ENCODE measurements around the gene AP5B1.

Gene AP5B1

GRCh38 chr11:65780770-65781151 is at the start of gene AP5B1:
AP5B1 (minus strand) TSS chr11:65780976; CDS start chr11:65780591, 385 bp downstream.
- Histone ChIP-seq H3K27ac (ENCODE audit: low read depth, low read length, poor library complexity, severe bottlenecking) (no peak within 1 kb of the TSS), H3K4me3 (ENCODE audit: low read depth, low read length, poor library complexity, severe bottlenecking) (peak within 1 kb of the TSS; percentile 84)

GRCh38 chr11:65829459-65829858 is 48.7 kb upstream of the AP5B1 start:
- Histone ChIP-seq H3K4me2 (ENCODE audit: low read length) (no peak overlapping the region), H3K79me2 (ENCODE audit: insufficient read depth, low read length) (no peaks in the 10 kb centered on the region), H3F3A (ENCODE audit: insufficient read depth, low read length) (no peaks in the 10 kb centered on the region), H3K9me3 (ENCODE audit: low read length) (no peaks in the 10 kb centered on the region), H3K9ac (ENCODE audit: low read length) (no peak overlapping the region), H3K36me3 (ENCODE audit: insufficient read depth, low read length) (no peaks in the 10 kb centered on the region), H3K27ac (ENCODE audit: low read depth, low read length, poor library complexity, severe bottlenecking) (no peak overlapping the region), H4K20me1 (ENCODE audit: insufficient read depth, low read length) (no peaks in the 10 kb centered on the region), H2AFZ (ENCODE audit: low read length) (no peak overlapping the region), H3K4me3 (ENCODE audit: low read depth, low read length, poor library complexity, severe bottlenecking) (no peak overlapping the region), H3K9me2 (ENCODE audit: low read depth, low read length) (no peaks in the 10 kb centered on the region), H3K4me1 (ENCODE audit: insufficient read depth, low read length, severe bottlenecking) (no peaks in the 10 kb centered on the region), H3K27me3 (ENCODE audit: insufficient read depth, low read length) (no peaks in the 10 kb centered on the region)
- TF ChIP-seq EZH2 (IDR thresholded peaks at IDR 0.05; ENCODE audit: borderline replicate concordance, low read length) (no peak), CTCF (IDR thresholded peaks at IDR 0.05; ENCODE audit: low read length) (no peak)

More at GRCh38 chr11:65780770-65781151, at the start of gene AP5B1:
- Histone ChIP-seq H3K4me1 (ENCODE audit: insufficient read depth, low read length, severe bottlenecking) (peaks cover 6% of the 10 kb centered on the region), H3F3A (ENCODE audit: insufficient read depth, low read length) (no peaks in the 10 kb centered on the region), H3K79me2 (ENCODE audit: insufficient read depth, low read length) (no peaks in the 10 kb centered on the region), H3K27me3 (ENCODE audit: insufficient read depth, low read length) (peaks cover under 1% of the 10 kb centered on the region; the same call in 1 of the 2 replicates), H3K4me2 (ENCODE audit: low read length) (peak within 1 kb of the TSS; percentile 82), H3K9me3 (ENCODE audit: low read length) (no peaks in the 10 kb centered on the region), H3K9ac (ENCODE audit: low read length) (peak within 1 kb of the TSS; percentile 81), H4K20me1 (ENCODE audit: insufficient read depth, low read length) (no peaks in the 10 kb centered on the region), H3K9me2 (ENCODE audit: low read depth, low read length) (no peaks in the 10 kb centered on the region), H3K36me3 (ENCODE audit: insufficient read depth, low read length) (peaks cover 13% of the 10 kb centered on the region), H2AFZ (ENCODE audit: low read length) (no peak within 1 kb of the TSS)
- no peak for TF ChIP-seq CTCF (IDR thresholded peaks at IDR 0.05; ENCODE audit: low read length)
- no peak for TF ChIP-seq EZH2 (IDR thresholded peaks at IDR 0.05; ENCODE audit: borderline replicate concordance, low read length)

DNA sequence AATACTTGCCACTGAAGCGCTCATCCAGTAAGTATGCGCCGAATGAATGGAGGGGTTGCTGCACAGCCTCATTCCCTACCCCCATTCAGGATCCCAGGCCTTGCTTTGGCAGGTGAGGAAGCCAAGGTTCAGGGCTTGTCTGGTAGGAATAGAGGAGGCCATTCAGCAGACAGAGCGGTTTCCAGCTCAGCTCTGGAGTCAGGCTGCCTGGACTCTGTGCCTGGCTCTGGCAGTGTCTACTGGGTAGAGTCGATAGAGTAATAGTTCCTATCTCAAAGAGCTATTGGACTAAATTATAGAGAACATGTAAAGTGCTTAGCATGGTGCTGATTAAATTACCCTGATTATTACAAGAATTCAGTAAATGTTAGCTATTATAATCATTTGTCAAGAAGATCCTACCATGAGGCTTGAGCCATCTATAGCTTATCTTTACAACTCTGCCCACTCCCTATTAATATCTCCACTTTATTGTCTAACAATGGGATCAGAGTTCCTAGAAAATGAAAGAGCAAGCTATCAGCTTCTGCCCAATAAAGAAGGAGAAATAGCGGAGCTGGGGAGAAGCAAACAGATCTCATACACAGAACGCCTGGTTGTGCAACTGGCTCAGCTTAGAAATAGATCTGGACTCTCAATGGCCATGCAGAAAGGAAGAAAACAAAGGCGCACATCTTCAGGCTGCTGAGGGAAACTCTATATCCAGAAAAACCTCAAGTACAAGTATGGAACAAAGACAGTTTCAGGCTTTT is 46.4 kb upstream of the AP5B1 start:
- no peak for TF ChIP-seq EZH2 (IDR thresholded peaks at IDR 0.05; ENCODE audit: borderline replicate concordance, low read length)
- TF ChIP-seq CTCF (IDR thresholded peaks at IDR 0.05; ENCODE audit: low read length) = no peak
- Histone ChIP-seq H3K36me3 (ENCODE audit: insufficient read depth, low read length) (no peaks in the 10 kb centered on the region), H3F3A (ENCODE audit: insufficient read depth, low read length) (no peaks in the 10 kb centered on the region), H3K4me3 (ENCODE audit: low read depth, low read length, poor library complexity, severe bottlenecking) (no peak overlapping the region), H3K27me3 (ENCODE audit: insufficient read depth, low read length) (0 out of 2 replicates have a peak, but pooled peaks cover 4% of the 10 kb centered on the region), H3K9ac (ENCODE audit: low read length) (no peak overlapping the region), H3K27ac (ENCODE audit: low read depth, low read length, poor library complexity, severe bottlenecking) (no peak overlapping the region), H3K79me2 (ENCODE audit: insufficient read depth, low read length) (no peaks in the 10 kb centered on the region), H3K9me2 (ENCODE audit: low read depth, low read length) (no peaks in the 10 kb centered on the region), H3K9me3 (ENCODE audit: low read length) (no peaks in the 10 kb centered on the region), H3K4me2 (ENCODE audit: low read length) (no peak overlapping the region), H3K4me1 (ENCODE audit: insufficient read depth, low read length, severe bottlenecking) (no peaks in the 10 kb centered on the region), H4K20me1 (ENCODE audit: insufficient read depth, low read length) (no peaks in the 10 kb centered on the region), H2AFZ (ENCODE audit: low read length) (no peak overlapping the region)

All from OCI-LY1 (cell line).